ENCODE measurements around the gene UBE3C.

- TF ChIP-seq GATA2 (IDR thresholded peaks at IDR 0.05; ENCODE audit: low read depth, low read length) = no peak
- no peak for TF ChIP-seq GATA3 (IDR thresholded peaks at IDR 0.05; ENCODE audit: low read depth, low read length)
Measured at GRCh38 chr7:157310676-157311185, 172.0 kb downstream of the UBE3C start.
